ENCODE results near the gene AHRR. TPM values are rescaled to one million over a fixed set of nuclear protein-coding genes. Genes with fewer than 3 reads are reported as not detected.

Gene AHRR
- polyA plus RNA-seq, 3 donors, result 0.15 TPM; not detected in 1

GRCh38 chr5:374631-375335 lies 53.3 kb downstream of the AHRR start:
- Mint-ChIP-seq H3K4me3 (peak overlapping the region in 1 of 2 donors; percentile 53), H3K27ac (peak overlapping the region in 2 of 7 donors; percentile 81 to 82), H3K36me3 (no peaks in the 10 kb centered on the region), H3K9me3 (no peaks in the 10 kb centered on the region), H3K27me3 (ENCODE audit: low read depth in 3 of 3) (peaks cover 23 to 62% (median 35%) of the 10 kb centered on the region in 3 donors), H3K4me1 (no peaks in the 10 kb centered on the region)
- TF ChIP-seq CTCF (IDR thresholded peaks at IDR 0.05), result no peak
- H3K4me1 ChIP-seq (ENCODE audit: control insufficient read depth in 1 of 2, insufficient read depth in 2 of 2, low read length in 2 of 2), result peaks cover 0 to 16% of the 10 kb centered on the region in 2 donors
- no peak overlapping the region for H3K9ac ChIP-seq (ENCODE audit: insufficient read depth, low read length, poor library complexity, severe bottlenecking)
- WGBS (ENCODE audit: insufficient coverage), result 85% methylated on average over 15 of the region's 19 CpGs
- no peak overlapping the region for H3K4me2 ChIP-seq (replicated peaks; ENCODE audit: extremely low read depth, low read length, poor library complexity, severe bottlenecking)
- peaks cover 0 to 36% of the 10 kb centered on the region in 2 donors for H3K27me3 ChIP-seq (ENCODE audit: control insufficient read depth in 2 of 2, insufficient read depth in 2 of 2, low read length in 2 of 2)
- H3K4me3 ChIP-seq (replicated peaks in 1 of 3; ENCODE audit: low read depth in 2 of 3, low read length in 3 of 3), result no peak overlapping the region
- no peak for DNase-seq
- H3K27ac ChIP-seq (ENCODE audit: low read depth in 1 of 2, low read length in 2 of 2), result no peak overlapping the region
- no peaks in the 10 kb centered on the region for H3K9me3 ChIP-seq (replicated peaks in 1 of 2; ENCODE audit: control insufficient read depth in 1 of 2, insufficient read depth in 1 of 2, low read length in 2 of 2)
- no peaks in the 10 kb centered on the region for H3K79me2 ChIP-seq (ENCODE audit: insufficient read depth, low read length)
- H4K20me1 ChIP-seq (ENCODE audit: insufficient read depth, low read length), result no peaks in the 10 kb centered on the region
- H2AFZ ChIP-seq (ENCODE audit: insufficient read depth, low read depth, low read length, poor library complexity, severe bottlenecking), result no peak overlapping the region
- intact Hi-C loops (cut with micrococcal nuclease), result no loop called here
- no peaks in the 10 kb centered on the region for H3K36me3 ChIP-seq (replicated peaks in 1 of 2; ENCODE audit: control insufficient read depth in 1 of 2, insufficient read depth in 2 of 2, low read length in 2 of 2)

GRCh38 chr5:375336-375920 lies 53.9 kb downstream of the AHRR start:
- no peaks in the 10 kb centered on the region for H3K36me3 Mint-ChIP-seq
- H4K20me1 ChIP-seq (ENCODE audit: insufficient read depth, low read length), result no peaks in the 10 kb centered on the region
- H3K4me3 ChIP-seq (replicated peaks in 1 of 3; ENCODE audit: low read depth in 2 of 3, low read length in 3 of 3), result no peak overlapping the region
- no peak for DNase-seq
- TF ChIP-seq CTCF (IDR thresholded peaks at IDR 0.05), result no peak
- H3K9me3 ChIP-seq (replicated peaks in 1 of 2; ENCODE audit: control insufficient read depth in 1 of 2, insufficient read depth in 1 of 2, low read length in 2 of 2), result no peaks in the 10 kb centered on the region
- peaks cover 0 to 36% of the 10 kb centered on the region in 2 donors for H3K27me3 ChIP-seq (ENCODE audit: control insufficient read depth in 2 of 2, insufficient read depth in 2 of 2, low read length in 2 of 2)
- H3K9me3 Mint-ChIP-seq, result no peaks in the 10 kb centered on the region
- H3K4me2 ChIP-seq (replicated peaks; ENCODE audit: extremely low read depth, low read length, poor library complexity, severe bottlenecking), result no peak overlapping the region
- H2AFZ ChIP-seq (ENCODE audit: insufficient read depth, low read depth, low read length, poor library complexity, severe bottlenecking), result no peak overlapping the region
- peak overlapping the region in 1 of 7 donors; percentile 82 for H3K27ac Mint-ChIP-seq
- H3K4me1 Mint-ChIP-seq, result no peaks in the 10 kb centered on the region
- intact Hi-C loops (cut with micrococcal nuclease), result no loop called here
- WGBS (ENCODE audit: insufficient coverage), result 95% methylated on average over 20 of the region's 21 CpGs
- peaks cover 21 to 58% (median 35%) of the 10 kb centered on the region in 3 donors for H3K27me3 Mint-ChIP-seq (ENCODE audit: low read depth in 3 of 3)
- no peak overlapping the region for H3K9ac ChIP-seq (ENCODE audit: insufficient read depth, low read length, poor library complexity, severe bottlenecking)
- H3K4me1 ChIP-seq (ENCODE audit: control insufficient read depth in 1 of 2, insufficient read depth in 2 of 2, low read length in 2 of 2), result peaks cover 0 to 16% of the 10 kb centered on the region in 2 donors
- no peaks in the 10 kb centered on the region for H3K36me3 ChIP-seq (replicated peaks in 1 of 2; ENCODE audit: control insufficient read depth in 1 of 2, insufficient read depth in 2 of 2, low read length in 2 of 2)
- H3K4me3 Mint-ChIP-seq, result peak overlapping the region in 1 of 2 donors; percentile 53
- H3K79me2 ChIP-seq (ENCODE audit: insufficient read depth, low read length), result no peaks in the 10 kb centered on the region
- H3K27ac ChIP-seq (ENCODE audit: low read depth in 1 of 2, low read length in 2 of 2), result no peak overlapping the region
